GM23338 (cell line): ENCODE data around the gene GABPA. TPM values are rescaled to one million over a fixed set of nuclear protein-coding genes. Genes with fewer than 3 reads are reported as not detected.

ENCODE experiments used
- ATAC-seq: fragments of 200-7000 bp; cut with Tn5 transposase; 3 replicates; pipeline ENCODE4 v1.9.1; 2020
- DNase-seq: peaks from one replicate; pipeline ENCODE4 v3.0.0-alpha.2; 2015; ENCODE audit warnings: low spot score
- H2AFZ ChIP-seq: fragments of 200-600 bp; sonication (generic); 2 replicates; pipeline ENCODE4 v1.8.0; 2016; ENCODE audit warnings: antibody characterized with exemption, mild to moderate bottlenecking, moderate library complexity
- H3F3A ChIP-seq: fragments of 200-600 bp; sonication (generic); replicated peaks from 2 replicates; pipeline ENCODE4 v1.8.0; 2017; ENCODE audit warnings: antibody characterized with exemption, mixed run types, low read depth
- H3K27ac ChIP-seq: fragments of 200-600 bp; sonication (generic); 2 replicates; pipeline ENCODE4 v1.6.1; 2016; ENCODE audit warnings: low read depth
- H3K27me3 ChIP-seq: fragments of 200-600 bp; sonication (generic); 2 replicates; pipeline ENCODE4 v1.8.0; 2016; ENCODE audit warnings: mild to moderate bottlenecking, mixed run types, moderate library complexity; ENCODE audit not compliant: insufficient read depth
- H3K36me3 ChIP-seq: fragments of 200-600 bp; sonication (generic); 2 replicates; pipeline ENCODE4 v1.8.0; 2016; ENCODE audit warnings: mild to moderate bottlenecking; ENCODE audit not compliant: insufficient read depth
- H3K4me1 ChIP-seq: fragments of 200-600 bp; sonication (generic); 2 replicates; pipeline ENCODE4 v1.8.0; 2016; ENCODE audit warnings: mild to moderate bottlenecking, moderate library complexity; ENCODE audit not compliant: insufficient read depth
- H3K4me2 ChIP-seq: fragments of 200-600 bp; sonication (generic); 2 replicates; pipeline ENCODE4 v1.7.1; 2017; ENCODE audit warnings: mixed run types
- H3K4me3 ChIP-seq: fragments of 200-600 bp; sonication (generic); 2 replicates; pipeline ENCODE4 v1.6.1; 2016; ENCODE audit warnings: mixed run types
- H3K79me2 ChIP-seq: fragments of 200-600 bp; sonication (generic); replicated peaks from 2 replicates; pipeline ENCODE4 v1.8.0; 2017; ENCODE audit warnings: mild to moderate bottlenecking; ENCODE audit not compliant: insufficient read depth
- H3K9me2 ChIP-seq: fragments of 200-600 bp; sonication (generic); 2 replicates; pipeline ENCODE4 v1.8.0; 2017; ENCODE audit not compliant: insufficient read depth
- H4K20me1 ChIP-seq: fragments of 200-600 bp; sonication (generic); replicated peaks from 2 replicates; pipeline ENCODE4 v1.8.0; 2017; ENCODE audit warnings: mild to moderate bottlenecking; ENCODE audit not compliant: insufficient read depth
- H3K27ac Mint-ChIP-seq: 2 replicates; pipeline ENCODE4 v1.8.0; 2020; ENCODE audit warnings: inconsistent platforms, mild to moderate bottlenecking, moderate library complexity, mixed read lengths
- H3K27me3 Mint-ChIP-seq: 3 replicates; pipeline ENCODE4 v1.8.0; 2022; ENCODE audit warnings: low read depth, mild to moderate bottlenecking, moderate library complexity, mixed read lengths, inconsistent platforms; ENCODE audit not compliant: insufficient read depth, poor library complexity
- H3K36me3 Mint-ChIP-seq: 3 replicates; pipeline ENCODE4 v1.8.0; 2021; ENCODE audit warnings: low read depth, mild to moderate bottlenecking, inconsistent platforms, moderate library complexity, mixed read lengths
- H3K4me1 Mint-ChIP-seq: 3 replicates; pipeline ENCODE4 v1.8.0; 2020; ENCODE audit warnings: mild to moderate bottlenecking, inconsistent platforms, mixed read lengths
- H3K4me3 Mint-ChIP-seq: 3 replicates; pipeline ENCODE4 v1.8.0; 2021; ENCODE audit warnings: moderate library complexity, mild to moderate bottlenecking, inconsistent platforms, mixed read lengths
- H3K9me3 Mint-ChIP-seq: 3 replicates; pipeline ENCODE4 v1.8.0; 2020; ENCODE audit warnings: moderate library complexity, mild to moderate bottlenecking, inconsistent platforms, mixed read lengths
- CREB1 ChIP-seq: fragments of 250-450 bp; sonication (Bioruptor Pico); IDR thresholded peaks from 2 replicates; pipeline ENCODE4 v1.5.0; 2020; ENCODE audit warnings: low read depth, mild to moderate bottlenecking, moderate library complexity
- ETS1 ChIP-seq: IDR thresholded peaks from 2 replicates; pipeline ENCODE4 v1.6.1; 2016; ENCODE audit warnings: antibody characterized with exemption
- EZH2 ChIP-seq: fragments of 200-600 bp; sonication (generic); IDR thresholded peaks from one replicate; pipeline ENCODE4 v1.8.0; 2017; ENCODE audit warnings: antibody characterized with exemption, mild to moderate bottlenecking, low read depth; ENCODE audit not compliant: unreplicated experiment
- EZH2phosphoT487 ChIP-seq: fragments of 200-600 bp; sonication (generic); IDR thresholded peaks from one replicate; pipeline ENCODE4 v1.8.1; 2018; ENCODE audit warnings: antibody characterized with exemption; ENCODE audit not compliant: unreplicated experiment
- NANOG ChIP-seq: IDR thresholded peaks from 2 replicates; pipeline ENCODE4 v1.6.1; 2016; ENCODE audit warnings: antibody characterized with exemption, borderline replicate concordance
- POLR2AphosphoS5 ChIP-seq: IDR thresholded peaks from 2 replicates; pipeline ENCODE4 v1.6.1; 2016; ENCODE audit warnings: antibody characterized with exemption, low read depth
- STAT1 ChIP-seq: IDR thresholded peaks from one replicate; pipeline ENCODE4 v1.6.1; 2016; ENCODE audit warnings: antibody characterized with exemption; ENCODE audit not compliant: unreplicated experiment
- ZNF331 ChIP-seq: fragments of 250-450 bp; sonication (Bioruptor Pico); IDR thresholded peaks from 2 replicates; pipeline ENCODE4 v1.5.0; 2020; ENCODE audit warnings: low read depth, mild to moderate bottlenecking, moderate library complexity
- ZNF462 ChIP-seq: fragments of 250-450 bp; sonication (Bioruptor Pico); IDR thresholded peaks from 2 replicates; pipeline ENCODE4 v1.5.0; 2020; ENCODE audit warnings: mild to moderate bottlenecking, moderate library complexity
- polyA plus RNA-seq: library from polyadenylated mRNA; unstranded; fragments of >200 nt; fragmentation: Nextera tagmentation; extraction: Ambion mirVana; gene quantifications from 2 replicates; pipeline ENCODE4 v1.2.1, GENCODE V29; 2016
- total RNA-seq: library from RNA; depleted of rRNA; stranded (reverse); fragments of >200 nt; shearing (Covaris generic); gene quantifications from 2 replicates; pipeline ENCODE4 v1.2.3, GENCODE V29; 2014
- TF ChIP-seq, protein P1 (sequence below): IDR thresholded peaks from one replicate; pipeline ENCODE4 v1.6.1; 2018; ENCODE audit warnings: antibody characterized with exemption; ENCODE audit not compliant: unreplicated experiment

The GABPA gene
- total and polyA plus RNA-seq, 2 experiments from 2014 or later = 8.5 to 28.6 TPM

GRCh38 chr21:25790122-25790877 lies 55.5 kb downstream of the GABPA start (continued):
- TF ChIP-seq, protein P1, sequence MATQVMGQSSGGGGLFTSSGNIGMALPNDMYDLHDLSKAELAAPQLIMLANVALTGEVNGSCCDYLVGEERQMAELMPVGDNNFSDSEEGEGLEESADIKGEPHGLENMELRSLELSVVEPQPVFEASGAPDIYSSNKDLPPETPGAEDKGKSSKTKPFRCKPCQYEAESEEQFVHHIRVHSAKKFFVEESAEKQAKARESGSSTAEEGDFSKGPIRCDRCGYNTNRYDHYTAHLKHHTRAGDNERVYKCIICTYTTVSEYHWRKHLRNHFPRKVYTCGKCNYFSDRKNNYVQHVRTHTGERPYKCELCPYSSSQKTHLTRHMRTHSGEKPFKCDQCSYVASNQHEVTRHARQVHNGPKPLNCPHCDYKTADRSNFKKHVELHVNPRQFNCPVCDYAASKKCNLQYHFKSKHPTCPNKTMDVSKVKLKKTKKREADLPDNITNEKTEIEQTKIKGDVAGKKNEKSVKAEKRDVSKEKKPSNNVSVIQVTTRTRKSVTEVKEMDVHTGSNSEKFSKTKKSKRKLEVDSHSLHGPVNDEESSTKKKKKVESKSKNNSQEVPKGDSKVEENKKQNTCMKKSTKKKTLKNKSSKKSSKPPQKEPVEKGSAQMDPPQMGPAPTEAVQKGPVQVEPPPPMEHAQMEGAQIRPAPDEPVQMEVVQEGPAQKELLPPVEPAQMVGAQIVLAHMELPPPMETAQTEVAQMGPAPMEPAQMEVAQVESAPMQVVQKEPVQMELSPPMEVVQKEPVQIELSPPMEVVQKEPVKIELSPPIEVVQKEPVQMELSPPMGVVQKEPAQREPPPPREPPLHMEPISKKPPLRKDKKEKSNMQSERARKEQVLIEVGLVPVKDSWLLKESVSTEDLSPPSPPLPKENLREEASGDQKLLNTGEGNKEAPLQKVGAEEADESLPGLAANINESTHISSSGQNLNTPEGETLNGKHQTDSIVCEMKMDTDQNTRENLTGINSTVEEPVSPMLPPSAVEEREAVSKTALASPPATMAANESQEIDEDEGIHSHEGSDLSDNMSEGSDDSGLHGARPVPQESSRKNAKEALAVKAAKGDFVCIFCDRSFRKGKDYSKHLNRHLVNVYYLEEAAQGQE = no peak
- TF ChIP-seq ZNF331 (CRISPR knock-in tag) (no peak), NANOG (no peak), CREB1 (CRISPR knock-in tag) (no peak), EZH2 (no peak)

DNA sequence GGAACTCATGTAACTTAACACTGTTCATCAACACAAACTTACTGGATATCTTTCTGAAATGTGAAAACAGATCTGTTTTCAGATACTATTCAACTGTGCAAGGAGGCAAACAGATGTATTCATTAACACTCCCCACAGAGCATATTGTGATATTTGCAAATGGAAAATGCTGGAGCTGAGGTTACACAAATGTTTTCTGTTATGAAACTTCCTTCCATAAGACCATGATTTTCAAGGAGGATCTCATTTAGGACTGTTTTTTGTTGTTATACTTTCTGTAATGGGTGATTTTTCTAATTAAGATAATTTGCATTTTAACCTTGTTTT lies 56.1 kb downstream of the GABPA start:
- Histone ChIP-seq H3K4me3 (no peak overlapping the region), H3K4me2 (no peak overlapping the region), H4K20me1 (no peaks in the 10 kb centered on the region), H3K36me3 (no peaks in the 10 kb centered on the region), H3K27ac (no peak overlapping the region), H2AFZ (peak overlapping the region; percentile 80), H3K27me3 (no peaks in the 10 kb centered on the region), H3K4me1 (no peaks in the 10 kb centered on the region), H3K79me2 (no peaks in the 10 kb centered on the region), H3K9me2 (no peaks in the 10 kb centered on the region), H3F3A (no peaks in the 10 kb centered on the region)
- H3K9me3 Mint-ChIP-seq = 0 out of 3 replicates have a peak, but pooled peaks cover 2% of the 10 kb centered on the region
- H3K4me1 Mint-ChIP-seq = peaks cover 3% of the 10 kb centered on the region; the same call in 1 of the 3 replicates
- H3K4me3 Mint-ChIP-seq = no peak overlapping the region
- peaks cover 2% of the 10 kb centered on the region for H3K27me3 Mint-ChIP-seq
- H3K36me3 Mint-ChIP-seq = no peaks in the 10 kb centered on the region
- ATAC-seq (no peak), DNase-seq (no peak)
- no peak overlapping the region for H3K27ac Mint-ChIP-seq
- TF ChIP-seq STAT1 (no peak), ZNF462 (CRISPR knock-in tag) (no peak), ETS1 (no peak), EZH2phosphoT487 (no peak), NANOG (no peak), POLR2AphosphoS5 (no peak), ZNF331 (CRISPR knock-in tag) (no peak), CREB1 (CRISPR knock-in tag) (no peak), EZH2 (no peak)
